ENCODE data around the gene FAF1.
"Not testable (repeated sequence)": the region's sequence is repeated elsewhere in the genome, so short reads cannot be mapped to it uniquely, and the experiment has no call there.

Gene FAF1

DNA sequence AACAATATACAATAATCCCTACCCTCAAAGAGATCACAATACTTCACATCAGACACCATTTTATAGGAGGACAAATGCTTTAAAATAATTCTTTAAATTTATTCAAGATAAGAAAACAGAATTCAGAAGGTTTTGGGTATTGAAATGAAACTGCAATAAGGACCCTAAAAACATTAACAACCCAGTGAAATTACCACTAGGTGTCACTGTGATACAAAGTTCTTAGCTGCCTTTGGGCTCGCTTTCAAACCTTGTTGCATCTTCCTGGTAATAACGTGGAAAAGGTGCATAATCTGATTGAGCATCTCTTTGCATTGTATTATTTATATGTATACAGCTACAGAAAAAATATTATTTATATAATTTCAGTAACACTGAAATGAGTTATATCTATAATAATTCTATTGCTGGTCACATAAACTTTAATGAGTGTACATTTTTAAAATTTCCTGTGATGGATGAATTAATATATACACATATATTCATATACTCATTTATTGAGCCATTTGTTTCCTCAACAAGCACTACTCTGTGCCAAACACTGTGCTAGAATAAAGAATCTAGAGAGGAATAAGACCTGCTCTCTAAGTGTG, 185.2 kb downstream of the FAF1 start:
- DNase-seq (ENCODE audit: low read depth): no peak

DNA sequence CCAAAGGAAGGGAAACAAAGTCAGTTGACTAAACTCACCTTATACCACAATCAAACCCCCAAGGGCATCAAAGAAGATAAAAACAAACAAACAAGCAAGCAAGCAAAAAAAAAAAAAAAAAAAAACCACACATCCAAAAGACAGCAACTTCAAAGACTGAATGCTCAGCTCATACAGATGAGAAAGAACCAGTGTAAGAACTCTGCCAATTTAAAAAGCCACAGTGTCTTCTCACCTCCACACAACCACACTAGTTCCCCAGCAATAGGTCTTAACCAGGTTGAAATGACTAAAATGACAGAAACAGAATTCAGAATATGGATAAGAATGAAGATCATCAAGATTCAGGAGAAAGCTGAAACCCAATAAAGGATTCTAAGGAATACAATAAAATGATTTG, 193.4 kb downstream of the FAF1 start:
- no peak for DNase-seq (ENCODE audit: low read depth)

DNA sequence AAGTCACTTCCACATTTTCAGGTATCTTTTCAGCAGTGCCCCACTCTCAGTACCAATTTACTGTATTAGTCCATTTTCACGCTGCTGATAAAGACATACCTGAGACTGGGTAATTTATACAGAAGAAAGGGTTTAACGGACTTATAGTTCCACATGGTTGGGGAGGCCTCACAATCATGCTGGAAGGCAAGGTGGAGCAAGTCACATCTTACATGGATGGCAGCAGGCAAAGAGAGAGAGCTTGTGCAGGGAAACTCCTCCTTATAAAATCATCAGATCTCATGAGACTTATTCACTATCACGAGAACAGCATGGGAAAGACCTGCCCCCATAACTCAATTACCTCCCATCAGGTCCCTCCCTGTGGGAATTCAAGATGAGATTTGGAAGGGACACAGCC, 203.5 kb downstream of the FAF1 start:
- DNase-seq (ENCODE audit: low read depth): not testable (repeated sequence)

DNA sequence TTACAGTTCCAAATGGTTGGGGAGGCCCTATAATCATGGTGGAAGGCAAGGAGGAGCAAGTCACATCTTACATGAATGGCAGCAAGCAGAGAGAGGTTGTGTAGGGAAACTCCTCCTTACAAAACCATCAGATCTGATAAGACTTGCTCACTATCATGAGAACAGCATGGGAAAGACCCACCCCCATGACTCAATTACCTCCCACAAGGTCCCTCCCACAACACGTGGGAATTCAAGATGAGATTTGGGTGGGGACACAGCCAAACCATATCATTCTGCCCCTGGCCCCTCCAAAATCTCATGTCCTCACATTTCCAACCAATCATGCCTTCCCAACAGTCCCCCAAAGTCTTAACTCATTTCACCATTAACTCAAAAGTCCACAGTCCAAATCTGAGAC, 205.3 kb downstream of the FAF1 start:
- not testable (repeated sequence) for DNase-seq (ENCODE audit: low read depth)

DNA sequence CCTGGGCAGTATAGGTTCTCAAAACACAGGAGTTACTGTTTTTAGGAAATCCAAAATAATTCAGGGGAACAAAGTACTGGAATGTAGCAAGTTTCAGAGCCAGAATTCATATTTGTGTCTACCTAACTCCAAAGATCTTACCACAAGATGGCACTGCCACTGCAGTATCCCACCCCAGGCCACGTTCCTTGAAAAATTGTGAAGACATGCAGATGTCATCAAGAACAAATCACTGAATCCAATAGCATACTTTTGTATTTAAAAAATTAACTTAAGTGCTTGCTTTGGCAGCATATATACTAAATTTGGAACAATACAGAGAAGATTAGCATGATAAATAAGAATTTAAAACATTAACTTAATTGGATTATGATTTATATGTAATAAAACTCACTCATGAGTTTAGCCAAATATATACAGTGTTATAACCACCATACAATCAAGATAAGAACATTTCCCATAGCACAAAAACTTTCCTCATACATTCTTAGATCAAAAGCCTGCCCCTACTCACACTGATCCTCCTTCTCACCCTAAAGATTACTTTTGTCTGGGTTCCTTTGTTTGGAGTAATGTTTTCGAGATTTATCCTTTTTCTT, 209.9 kb downstream of the FAF1 start:
- DNase-seq (ENCODE audit: low read depth): no peak

DNA sequence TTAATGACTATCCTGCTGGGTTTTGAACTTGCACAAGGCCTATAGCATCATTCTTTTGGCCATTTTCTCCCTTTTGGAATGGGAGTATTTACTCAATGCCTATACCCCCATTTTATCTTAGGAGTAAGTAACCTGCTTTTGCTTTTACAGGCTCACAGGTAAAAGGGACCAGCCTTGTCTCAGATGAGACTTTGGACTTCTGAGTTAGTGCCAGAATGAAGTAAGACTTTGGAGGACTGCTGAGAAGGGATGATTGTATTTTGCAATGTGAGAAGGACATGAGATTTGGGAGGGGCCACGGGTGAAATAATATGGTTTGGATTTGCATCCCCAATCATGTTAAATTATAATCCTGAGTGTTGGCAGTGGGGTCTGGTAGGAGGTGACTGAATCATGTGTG, 212.7 kb downstream of the FAF1 start:
- no peak for DNase-seq (ENCODE audit: low read depth)

DNA sequence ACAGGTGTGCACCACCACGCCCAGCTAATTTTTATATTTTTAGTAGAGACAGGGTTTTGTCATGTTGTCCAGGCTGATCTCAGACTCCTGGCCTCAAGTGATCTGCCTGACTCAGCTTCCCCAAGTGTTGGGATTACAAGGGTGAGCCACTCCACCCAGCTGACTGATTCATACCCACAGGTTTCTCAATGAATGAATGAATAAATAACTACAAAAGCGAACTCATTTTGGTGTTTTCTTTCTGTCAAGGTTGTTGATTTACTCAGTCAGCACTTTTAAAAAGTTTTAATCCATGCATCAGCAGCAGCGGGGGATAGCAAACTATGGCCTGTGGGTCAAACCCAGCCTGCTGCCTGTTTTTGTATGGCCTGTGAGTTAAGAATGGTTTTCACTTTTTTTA, 217.5 kb downstream of the FAF1 start:
- DNase-seq (ENCODE audit: low read depth): no peak

DNA sequence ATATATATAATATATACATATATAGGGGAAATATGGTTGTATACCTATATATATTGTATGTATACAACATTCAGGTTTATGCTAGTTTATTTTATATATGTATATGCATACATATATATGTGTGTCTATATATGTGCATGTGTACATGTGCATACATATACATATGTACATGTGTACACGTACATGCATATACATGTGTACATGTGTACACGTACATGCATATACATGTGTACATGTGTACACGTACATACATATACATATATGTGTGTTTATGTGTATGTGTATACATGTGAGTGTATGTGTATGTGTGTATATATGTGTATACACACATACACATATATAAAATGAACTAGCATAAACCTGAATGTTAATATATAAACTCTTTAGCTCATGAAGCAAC, 220.9 kb downstream of the FAF1 start:
- no peak for DNase-seq (ENCODE audit: low read depth)

DNA sequence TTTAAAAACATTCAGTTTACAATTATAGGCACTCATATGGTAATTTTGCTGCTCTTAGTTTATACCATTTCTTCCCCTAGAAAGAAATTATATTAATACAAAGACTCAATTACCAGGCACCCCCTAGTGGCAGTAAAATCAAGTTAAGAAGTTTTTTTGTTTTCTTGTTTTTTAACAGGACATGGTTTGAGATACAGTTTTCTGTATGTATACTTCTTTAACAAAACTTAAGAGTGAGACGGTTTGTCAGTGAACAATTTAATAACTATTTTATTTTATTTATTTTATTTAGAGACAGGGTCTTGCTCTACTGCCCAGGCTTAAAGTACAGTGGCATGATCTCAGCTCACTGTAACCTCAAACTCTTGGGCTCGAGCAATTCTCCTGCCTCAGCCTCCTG, 224.6 kb downstream of the FAF1 start:
- no peak for DNase-seq (ENCODE audit: low read depth)

DNA sequence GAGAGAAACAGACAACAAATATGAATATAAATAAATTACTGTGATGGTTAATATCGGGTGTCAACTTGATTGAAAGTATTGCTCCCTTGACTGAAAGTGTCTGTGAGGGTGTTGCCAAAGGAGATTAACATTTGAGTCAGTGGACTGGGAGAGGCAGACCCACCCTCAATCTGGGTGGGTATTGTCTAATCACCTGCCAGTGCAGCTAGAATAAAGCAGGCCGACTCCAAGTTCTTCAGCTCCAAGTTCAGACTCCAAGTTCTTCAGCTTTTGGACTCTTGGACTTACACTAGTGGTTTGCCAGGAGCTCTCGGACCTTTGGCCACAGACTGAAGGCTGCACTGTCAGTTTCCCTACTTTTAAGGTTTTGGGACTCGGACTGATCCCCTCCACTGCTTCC, 232.5 kb downstream of the FAF1 start:
- DNase-seq (ENCODE audit: low read depth): not testable (repeated sequence)

DNA sequence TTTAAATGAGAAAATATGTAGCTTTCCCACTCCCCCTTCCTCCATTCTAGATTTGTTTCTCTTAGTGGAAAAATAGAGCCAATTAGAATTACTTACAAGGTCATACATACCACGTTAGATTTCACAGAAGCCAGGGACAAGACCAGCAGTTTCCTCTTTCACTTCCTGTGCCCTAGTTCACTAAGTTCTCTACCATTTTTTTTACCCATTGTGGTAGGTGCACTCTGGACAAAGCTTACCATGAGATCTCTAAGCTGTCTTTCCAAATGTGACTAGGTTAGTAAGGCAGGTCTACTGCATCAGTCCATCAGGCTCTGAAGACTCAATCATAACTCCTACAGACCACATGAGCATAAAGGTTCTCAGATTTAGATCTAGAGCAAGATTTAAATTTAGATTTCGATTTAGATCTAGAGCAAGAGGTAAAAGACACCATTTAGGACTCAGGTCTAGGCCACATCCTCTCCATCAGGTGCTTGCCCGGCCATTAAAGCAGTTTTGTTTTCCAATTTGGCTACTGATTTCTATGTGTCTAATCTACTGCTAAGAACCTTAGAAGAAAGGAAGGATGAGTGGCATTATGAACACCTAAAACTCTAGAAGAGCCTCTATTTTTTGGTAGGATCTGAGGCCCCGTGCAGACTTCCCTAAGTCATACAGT, 235.3 kb downstream of the FAF1 start:
- DNase-seq (ENCODE audit: low read depth): no peak

DNA sequence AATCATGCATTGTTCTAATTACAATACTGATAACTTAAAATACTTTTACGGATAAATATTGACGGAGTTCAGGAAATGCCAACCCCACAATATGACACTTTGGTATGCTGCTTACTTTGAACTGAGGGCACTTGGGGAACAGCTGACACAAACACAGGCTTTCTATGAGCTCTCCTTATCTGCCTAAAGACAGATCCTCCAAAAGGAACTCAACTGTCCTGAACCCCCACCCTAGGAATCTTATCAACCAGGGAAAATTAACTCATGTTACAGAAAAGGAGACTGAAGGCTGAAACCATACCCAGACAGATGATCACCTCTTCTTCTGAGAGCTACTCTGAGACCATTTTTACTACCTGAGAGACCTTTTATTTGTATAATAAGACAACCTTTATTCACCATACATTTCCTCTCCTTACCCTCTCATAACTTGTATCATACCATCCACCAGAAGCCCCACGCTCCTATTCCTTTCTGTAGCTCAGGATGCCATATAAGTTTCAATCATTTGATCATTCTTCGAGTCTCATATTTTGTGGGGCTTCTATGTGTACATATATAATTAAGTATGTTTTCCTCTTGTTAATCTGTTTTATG, 239.5 kb downstream of the FAF1 start:
- no peak for DNase-seq (ENCODE audit: low read depth)

DNA sequence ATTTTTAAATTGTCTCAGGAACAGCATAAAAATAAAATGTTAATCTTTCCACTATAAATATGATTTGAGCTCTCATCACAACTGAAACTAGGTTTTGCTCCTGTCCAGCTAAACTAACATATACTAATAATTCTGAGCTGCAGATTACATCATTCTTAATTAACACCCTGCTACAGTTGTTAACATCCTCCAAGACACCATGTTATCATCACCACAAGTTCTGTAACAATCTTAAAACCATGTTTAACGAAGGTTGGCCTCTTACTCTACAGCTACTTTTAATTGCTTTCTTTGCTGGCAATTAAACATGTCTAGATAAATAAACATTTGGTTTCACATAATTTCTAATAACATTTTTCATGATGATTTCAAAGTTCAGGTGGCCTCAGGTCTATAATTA, 240.9 kb downstream of the FAF1 start:
- no peak for DNase-seq (ENCODE audit: low read depth)

DNA sequence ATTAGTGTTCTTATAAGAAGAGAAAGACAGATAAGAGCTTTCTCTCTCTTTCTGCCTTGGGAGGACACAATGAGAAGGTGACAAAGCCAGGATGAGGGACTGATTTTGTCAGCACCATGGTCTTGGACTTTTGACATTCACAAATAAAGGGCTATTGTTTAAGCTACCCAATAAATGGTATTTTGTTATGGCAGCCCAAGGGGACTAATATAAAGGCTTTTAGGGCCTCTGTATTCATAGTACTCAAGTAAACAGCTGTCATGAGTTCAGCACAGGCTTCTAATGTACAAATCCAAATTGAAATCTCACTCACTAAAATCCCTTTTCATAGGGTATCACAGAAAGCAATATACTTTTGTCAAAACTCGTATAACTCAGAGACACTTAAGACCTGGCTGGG, 242.7 kb downstream of the FAF1 start:
- DNase-seq (ENCODE audit: low read depth): no peak

DNA sequence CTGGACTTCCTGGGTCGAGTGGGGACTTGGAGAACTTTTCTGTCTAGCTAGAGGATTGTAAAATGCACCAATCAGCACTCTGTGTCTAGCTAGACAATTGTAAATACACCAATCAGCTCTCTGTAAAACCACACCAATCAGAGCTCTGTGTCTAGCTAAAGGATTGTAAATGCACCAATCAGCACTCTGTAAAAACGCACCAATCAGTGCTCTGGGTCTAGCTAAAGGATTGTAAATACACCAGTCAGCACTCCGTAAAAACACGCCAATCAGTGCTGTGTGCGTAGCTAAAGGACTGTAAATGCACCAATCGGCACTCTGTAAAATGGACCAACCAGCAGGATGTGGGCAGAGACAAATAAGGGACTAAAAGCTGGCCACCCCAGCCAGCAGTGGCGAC, 243.6 kb downstream of the FAF1 start:
- DNase-seq (ENCODE audit: low read depth): not testable (repeated sequence)

DNA sequence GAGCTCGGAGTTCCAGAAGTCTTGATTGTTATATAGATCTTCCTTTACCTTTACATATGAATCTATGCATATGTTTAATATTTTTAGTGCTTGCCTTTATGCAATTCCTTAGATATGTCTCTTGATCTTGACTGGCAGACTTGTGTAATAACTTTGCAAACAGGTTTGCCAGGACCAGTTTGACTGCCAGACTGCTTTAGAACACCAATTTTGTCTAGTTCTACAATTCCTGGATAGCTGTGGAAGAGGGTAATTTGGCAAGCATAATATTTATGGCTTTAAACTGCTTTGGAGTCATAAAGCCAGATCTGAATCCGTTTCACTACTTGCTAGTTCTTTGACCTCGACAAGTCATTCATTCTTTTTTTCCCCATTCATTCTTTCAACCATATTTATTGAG, 250.0 kb downstream of the FAF1 start:
- DNase-seq (ENCODE audit: low read depth): no peak

DNA sequence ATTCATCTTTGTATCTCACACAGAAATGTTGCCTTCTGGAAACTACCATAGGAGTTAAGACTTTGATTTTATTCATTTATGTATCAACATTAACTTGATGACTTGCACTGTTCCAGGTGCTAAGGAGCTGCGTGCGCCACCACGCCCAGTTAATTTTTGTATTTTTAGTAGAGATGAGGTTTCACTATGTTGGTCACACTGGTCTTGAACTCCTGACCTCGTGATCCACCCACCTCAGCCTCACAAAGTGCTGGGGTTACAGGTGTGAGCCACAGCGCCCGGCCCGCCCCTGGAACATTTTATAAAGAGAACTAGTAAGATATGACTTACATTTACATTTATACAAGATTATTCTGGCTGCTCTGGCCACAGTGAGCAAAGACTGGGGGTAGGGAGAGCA, 252.2 kb downstream of the FAF1 start:
- DNase-seq (ENCODE audit: low read depth): no peak

DNA sequence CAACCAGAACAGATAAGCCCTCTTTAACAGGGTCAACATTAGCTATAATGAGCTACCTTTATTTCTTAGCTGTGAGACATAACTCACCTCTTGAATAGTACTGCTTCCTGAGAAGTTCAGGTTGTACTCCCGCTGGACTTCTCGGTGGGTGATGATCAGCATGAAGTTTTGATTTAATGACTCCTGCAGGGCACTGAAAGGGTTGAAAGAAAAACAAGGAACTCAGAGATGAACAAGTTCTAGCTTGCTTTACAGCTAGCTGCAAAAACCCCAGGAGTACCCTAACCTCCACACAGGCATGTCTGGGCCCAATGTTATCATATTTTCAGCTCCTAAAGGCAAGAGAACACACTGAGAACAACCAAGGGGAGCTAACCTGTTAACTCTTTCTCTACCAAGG, 254.4 kb downstream of the FAF1 start:
- no peak for DNase-seq (ENCODE audit: low read depth)

DNA sequence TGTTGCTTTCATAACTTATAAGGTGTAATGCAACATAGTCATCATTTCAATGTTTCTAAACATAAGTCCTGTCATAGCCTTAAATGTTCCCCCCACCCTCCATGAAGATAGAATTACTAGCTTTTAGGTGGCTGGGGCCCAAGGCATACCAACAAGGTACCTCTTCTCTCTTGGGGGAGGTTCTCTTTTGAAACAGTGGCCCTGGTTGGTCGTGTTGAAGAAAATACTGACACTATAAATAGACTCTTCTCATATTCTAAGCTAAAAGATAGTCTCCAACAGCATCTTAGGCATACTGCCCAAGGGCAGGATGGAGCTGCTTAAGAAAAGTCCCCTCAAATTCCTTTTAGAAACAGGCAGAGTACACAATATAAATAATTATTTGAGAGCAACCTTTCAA, 255.0 kb downstream of the FAF1 start:
- no peak for DNase-seq (ENCODE audit: low read depth)

DNA sequence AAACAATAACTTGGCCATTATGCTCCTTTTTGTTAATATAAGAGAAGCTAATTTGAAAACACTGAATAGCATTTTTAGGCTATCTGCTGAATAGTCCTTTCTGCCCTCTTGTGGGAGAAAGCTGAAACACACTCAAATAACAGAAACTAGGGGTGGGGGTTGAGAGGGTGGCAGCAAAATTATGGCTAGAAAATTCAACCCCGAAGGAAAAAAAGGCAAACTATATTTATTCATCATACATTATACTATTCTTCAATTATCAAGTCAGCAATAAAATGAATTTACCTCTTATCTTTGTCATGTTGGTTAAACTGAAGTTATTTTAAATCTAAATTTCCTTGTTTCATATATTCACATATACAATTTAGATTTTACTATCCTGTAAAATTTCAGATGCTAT, 255.9 kb downstream of the FAF1 start:
- DNase-seq (ENCODE audit: low read depth): no peak

DNA sequence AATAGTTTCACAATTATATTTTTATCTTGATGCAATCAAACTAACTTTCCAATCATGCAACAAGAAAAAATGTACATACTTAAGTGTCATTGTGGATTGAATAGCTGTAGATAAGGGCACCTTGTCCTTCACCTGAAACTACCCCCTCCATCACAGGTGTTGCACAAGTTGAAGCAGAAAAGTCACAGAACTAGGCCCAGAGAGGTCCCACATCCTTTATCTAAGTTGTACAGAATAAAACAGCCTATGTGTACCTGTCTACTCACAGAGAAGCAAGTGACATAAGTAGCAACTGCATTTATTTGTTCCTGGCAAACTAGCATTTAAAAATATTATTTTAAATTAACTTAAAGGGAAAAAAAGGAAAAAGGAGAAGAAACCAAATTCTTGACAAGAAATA, 256.8 kb downstream of the FAF1 start:
- DNase-seq (ENCODE audit: low read depth): no peak

DNA sequence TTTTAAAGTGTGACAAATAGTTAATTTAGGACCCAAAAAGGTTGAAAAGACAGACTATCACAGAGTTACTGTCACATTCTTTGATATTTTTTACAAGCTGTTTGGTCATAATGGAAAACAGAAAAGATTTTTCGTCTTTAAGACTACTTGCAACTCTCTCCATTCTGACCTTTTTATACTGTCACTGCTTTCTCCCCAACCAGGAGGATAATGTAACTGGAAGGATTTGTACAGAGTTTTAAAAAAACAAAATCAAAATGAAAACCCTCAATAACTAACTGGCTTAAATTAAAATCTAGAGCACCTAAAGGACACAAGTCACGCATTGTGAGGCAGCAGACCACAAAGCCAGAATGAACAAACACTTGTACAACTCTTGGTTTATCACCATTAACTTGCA, 257.7 kb downstream of the FAF1 start:
- DNase-seq (ENCODE audit: low read depth): no peak

DNA sequence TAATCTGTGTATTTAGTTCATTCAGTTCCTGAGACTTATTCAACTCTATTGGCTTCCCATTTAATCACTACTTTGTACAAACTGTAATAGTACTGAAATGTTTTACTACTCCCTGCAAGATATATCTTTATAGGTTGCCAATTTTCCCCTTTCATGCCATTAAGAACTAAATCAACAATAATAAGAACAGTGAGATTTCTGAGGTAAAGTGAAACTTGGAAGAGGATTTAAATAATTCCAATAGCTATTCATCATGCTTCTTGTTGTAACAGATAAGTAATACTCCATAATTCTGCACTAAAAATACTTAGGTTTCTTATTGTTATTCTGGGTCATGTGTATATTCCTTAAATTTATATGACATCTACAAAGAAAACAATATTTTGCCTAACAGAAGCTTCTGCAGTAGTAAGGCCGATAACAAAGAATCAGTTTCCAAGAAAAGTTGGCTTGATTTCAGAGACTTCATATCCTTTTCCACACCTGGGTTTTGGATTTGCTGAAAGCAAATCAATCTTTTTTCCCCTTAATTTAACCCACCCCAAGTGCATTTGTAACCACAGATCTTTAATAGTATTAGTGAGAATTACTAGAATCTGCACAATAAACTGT, 258.3 kb downstream of the FAF1 start:
- no peak for DNase-seq (ENCODE audit: low read depth)
